ENCODE results near the gene LRRC23. TPM values are rescaled to one million over a fixed set of nuclear protein-coding genes. Genes with fewer than 3 reads are reported as not detected.

The LRRC23 gene
- total RNA-seq, 4 donors from 2014 or later, result 4.3 to 15.8 (median 8.5) TPM

DNA sequence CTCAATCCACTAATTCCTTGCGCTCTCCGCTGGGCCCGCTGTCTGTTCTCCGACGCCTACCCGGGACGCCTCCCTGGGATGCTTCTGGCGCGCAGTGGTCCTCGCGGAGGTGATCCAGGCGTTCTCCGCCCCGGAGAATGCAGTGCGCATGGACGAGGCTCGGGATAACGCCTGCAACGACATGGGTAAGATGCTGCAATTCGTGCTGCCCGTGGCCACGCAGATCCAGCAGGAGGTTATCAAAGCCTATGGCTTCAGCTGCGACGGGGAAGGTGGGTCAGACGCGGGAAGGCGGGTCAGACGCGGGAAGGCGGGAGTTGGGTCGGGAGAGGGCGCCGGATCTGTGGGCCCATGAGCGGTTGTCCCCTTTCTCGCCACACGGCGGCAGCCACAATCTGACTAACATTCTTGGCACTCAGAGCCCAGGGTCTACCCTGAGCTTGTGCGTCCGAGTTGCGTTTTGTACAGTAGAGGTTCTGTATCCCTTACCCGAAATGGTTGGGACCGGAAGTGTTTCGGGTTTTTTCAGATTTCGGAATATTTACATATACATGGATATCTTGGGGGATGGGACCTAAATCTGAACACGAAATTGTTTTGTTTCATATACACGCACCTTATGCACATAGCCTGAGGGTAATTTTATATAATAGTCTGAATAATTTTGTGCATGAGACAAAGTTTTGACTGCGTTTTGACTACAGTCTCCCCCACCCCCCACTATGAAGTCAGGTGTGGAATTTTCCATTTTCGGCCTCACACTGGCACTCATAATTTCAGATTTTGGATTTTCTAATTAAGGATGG is 40.0 kb downstream of the LRRC23 start:
- peak overlapping the region; percentile 69 for H3K4me3 ChIP-seq
- 2% methylated on average over 48 of the region's 48 CpGs for WGBS
- TF ChIP-seq, protein P1, sequence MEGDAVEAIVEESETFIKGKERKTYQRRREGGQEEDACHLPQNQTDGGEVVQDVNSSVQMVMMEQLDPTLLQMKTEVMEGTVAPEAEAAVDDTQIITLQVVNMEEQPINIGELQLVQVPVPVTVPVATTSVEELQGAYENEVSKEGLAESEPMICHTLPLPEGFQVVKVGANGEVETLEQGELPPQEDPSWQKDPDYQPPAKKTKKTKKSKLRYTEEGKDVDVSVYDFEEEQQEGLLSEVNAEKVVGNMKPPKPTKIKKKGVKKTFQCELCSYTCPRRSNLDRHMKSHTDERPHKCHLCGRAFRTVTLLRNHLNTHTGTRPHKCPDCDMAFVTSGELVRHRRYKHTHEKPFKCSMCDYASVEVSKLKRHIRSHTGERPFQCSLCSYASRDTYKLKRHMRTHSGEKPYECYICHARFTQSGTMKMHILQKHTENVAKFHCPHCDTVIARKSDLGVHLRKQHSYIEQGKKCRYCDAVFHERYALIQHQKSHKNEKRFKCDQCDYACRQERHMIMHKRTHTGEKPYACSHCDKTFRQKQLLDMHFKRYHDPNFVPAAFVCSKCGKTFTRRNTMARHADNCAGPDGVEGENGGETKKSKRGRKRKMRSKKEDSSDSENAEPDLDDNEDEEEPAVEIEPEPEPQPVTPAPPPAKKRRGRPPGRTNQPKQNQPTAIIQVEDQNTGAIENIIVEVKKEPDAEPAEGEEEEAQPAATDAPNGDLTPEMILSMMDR (IDR thresholded peaks at IDR 0.05), result peak; percentile 84 to 85
- TF ChIP-seq EP300 (IDR thresholded peaks at IDR 0.05) (no peak), POLR2AphosphoS5 (IDR thresholded peaks at IDR 0.05) (peak; percentile 36 to 84 (median 51)), POLR2A (IDR thresholded peaks at IDR 0.05) (peak; percentile 40 to 49)
- peak; percentile 97 for DNase-seq (ENCODE audit: low spot score in 2 of 2)
- peaks cover 34% of the 10 kb centered on the region for H3K4me1 ChIP-seq
- no peaks in the 10 kb centered on the region for H3K27me3 ChIP-seq
- peaks cover 13% of the 10 kb centered on the region for H3K36me3 ChIP-seq
- H3K9me3 ChIP-seq, result no peaks in the 10 kb centered on the region
- H3K27ac ChIP-seq, result peak overlapping the region; percentile 97

DNA sequence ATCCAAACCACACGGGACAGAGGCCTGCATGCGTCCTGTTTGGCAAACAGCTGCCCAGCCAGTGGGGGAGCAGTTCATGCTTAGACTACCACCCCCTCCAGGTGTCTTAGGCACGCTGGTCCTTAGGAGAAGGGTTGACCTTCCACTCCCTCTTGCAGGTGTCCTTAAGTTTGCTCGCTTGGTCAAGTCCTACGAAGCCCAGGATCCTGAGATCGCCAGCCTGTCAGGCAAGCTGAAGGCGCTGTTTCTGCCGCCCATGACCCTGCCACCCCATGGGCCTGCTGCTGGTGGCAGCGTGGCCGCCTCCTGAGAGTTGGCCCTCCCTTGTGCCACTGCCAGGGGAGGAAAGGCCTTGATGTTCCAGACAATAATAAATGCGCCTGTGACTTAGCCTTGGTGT is 41.0 kb downstream of the LRRC23 start:
- 74% methylated on average over 9 of the region's 11 CpGs for WGBS
- no peaks in the 10 kb centered on the region for H3K27me3 ChIP-seq
- TF ChIP-seq EP300 (IDR thresholded peaks at IDR 0.05), result no peak
- no peak for TF ChIP-seq POLR2AphosphoS5 (IDR thresholded peaks at IDR 0.05)
- TF ChIP-seq, protein P1 (IDR thresholded peaks at IDR 0.05), result no peak
- no peak for TF ChIP-seq POLR2A (IDR thresholded peaks at IDR 0.05)
- H3K4me1 ChIP-seq, result peaks cover 38% of the 10 kb centered on the region
- no peak for DNase-seq (ENCODE audit: low spot score in 2 of 2)
- peak overlapping the region; percentile 47 for H3K4me3 ChIP-seq
- no peaks in the 10 kb centered on the region for H3K9me3 ChIP-seq
- H3K36me3 ChIP-seq, result peaks cover 13% of the 10 kb centered on the region
- H3K27ac ChIP-seq, result peak overlapping the region; percentile 79

DNA sequence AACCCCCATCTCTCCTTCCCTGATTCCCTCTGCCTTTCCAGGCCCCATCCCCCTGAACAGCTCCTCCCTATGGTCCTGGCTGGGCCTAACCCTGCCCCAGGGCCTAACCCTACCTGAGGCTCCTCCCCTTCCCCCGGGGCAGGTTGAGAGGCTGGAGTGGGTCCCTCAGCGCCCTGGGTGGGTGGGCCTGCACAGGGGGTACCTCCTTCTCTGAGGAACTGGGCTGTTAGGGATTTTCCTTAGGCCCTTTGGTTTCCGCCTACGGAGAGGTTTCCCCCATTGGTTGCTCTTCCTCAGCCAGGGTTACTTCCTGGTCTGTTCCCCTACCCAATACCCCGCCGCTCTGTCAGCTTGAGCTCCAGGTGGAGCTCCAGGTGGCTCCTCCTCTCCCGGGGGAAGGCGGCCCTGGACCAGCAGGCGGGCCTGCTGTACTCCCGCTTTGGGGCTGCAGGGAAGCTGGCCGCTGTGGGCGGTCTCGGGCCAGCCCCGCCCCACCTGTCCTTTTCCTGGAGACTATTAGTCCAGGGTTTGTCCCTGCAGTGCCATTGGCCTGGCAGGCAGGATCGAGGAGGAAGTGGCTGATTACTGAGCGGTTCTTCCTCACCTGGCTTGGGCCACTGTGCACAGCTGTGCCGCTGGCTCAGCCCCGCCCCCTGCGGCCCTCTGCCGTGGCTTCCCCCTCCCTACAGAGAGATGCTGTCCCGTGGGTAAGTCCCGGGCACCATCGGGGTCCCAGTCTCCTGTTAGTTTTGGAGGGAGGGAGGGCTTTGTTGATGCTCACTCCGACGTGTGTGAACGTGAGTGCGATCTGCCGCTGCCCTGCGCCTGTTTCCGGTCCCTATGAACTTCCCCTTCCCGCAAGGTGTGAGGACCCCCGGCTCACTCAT is 41.7 kb downstream of the LRRC23 start:
- peak overlapping the region; percentile 79 for H3K27ac ChIP-seq
- WGBS, result 31% methylated on average over 19 of the region's 32 CpGs
- TF ChIP-seq POLR2A (IDR thresholded peaks at IDR 0.05), result no peak
- TF ChIP-seq POLR2AphosphoS5 (IDR thresholded peaks at IDR 0.05), result peak in 1 of 3 donors; percentile 74
- no peak for TF ChIP-seq EP300 (IDR thresholded peaks at IDR 0.05)
- DNase-seq (ENCODE audit: low spot score in 2 of 2), result peak in 1 of 2 donors; percentile 87
- H3K27me3 ChIP-seq, result no peaks in the 10 kb centered on the region
- peaks cover 9% of the 10 kb centered on the region for H3K36me3 ChIP-seq
- H3K4me3 ChIP-seq, result peak overlapping the region; percentile 47
- H3K9me3 ChIP-seq, result no peaks in the 10 kb centered on the region
- H3K4me1 ChIP-seq, result peaks cover 42% of the 10 kb centered on the region

DNA sequence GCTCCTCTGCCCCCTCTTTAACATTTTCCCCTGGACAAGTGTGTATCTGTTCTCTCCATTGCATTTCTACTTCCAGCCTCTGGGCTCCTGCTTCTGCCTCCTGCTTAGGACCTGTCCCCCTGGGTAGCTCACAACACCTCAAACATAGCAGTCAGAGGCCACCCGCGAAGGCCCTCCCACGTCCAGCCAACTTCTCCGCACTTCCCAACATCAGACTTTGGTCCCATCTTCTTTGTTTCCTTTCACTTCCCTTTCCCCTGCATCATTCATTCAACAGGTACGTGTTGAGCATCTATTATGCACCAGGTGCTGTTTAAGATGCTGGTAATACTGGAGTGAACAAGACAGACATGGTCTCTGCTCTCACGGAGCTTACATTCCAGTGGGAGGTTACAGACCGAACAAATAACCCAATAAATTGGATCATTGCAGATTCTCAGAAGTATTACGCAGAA is 42.3 kb downstream of the LRRC23 start:
- peaks cover 3% of the 10 kb centered on the region for H3K36me3 ChIP-seq
- H3K27ac ChIP-seq, result peak overlapping the region; percentile 79
- TF ChIP-seq POLR2A (IDR thresholded peaks at IDR 0.05) (no peak), EP300 (IDR thresholded peaks at IDR 0.05) (no peak)
- 45% methylated on average over 8 of the region's 8 CpGs for whole genome bisulfite sequencing
- peak overlapping the region; percentile 47 for H3K4me3 ChIP-seq
- DNase-seq (ENCODE audit: low spot score in 2 of 2), result no peak
- H3K27me3 ChIP-seq, result no peaks in the 10 kb centered on the region
- peaks cover 42% of the 10 kb centered on the region for H3K4me1 ChIP-seq
- no peaks in the 10 kb centered on the region for H3K9me3 ChIP-seq

DNA sequence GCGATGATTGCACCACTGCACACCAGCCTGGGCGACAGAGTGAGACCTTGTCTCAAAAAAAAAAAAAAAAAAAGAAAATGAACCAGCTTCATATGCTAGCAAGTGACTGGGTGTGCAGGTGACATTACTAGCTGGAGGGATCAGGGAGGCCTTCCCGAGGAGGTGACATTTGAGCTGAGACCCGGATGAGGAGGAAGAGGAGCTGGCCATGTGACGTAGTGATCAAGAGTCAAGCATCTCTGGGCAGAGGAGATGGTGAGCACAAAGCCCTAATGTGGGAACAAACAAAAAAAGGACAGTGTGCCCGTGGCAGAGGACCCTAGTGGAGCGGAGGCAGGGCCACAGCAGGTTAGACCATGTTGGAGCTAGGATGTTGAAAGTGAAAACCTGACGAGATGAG is 43.0 kb downstream of the LRRC23 start:
- Histone ChIP-seq H3K27ac (no peak overlapping the region), H3K36me3 (peaks cover 3% of the 10 kb centered on the region), H3K9me3 (no peaks in the 10 kb centered on the region), H3K4me3 (no peak overlapping the region), H3K27me3 (no peaks in the 10 kb centered on the region), H3K4me1 (peaks cover 41% of the 10 kb centered on the region)
- DNase-seq (ENCODE audit: low spot score in 2 of 2), result no peak
- TF ChIP-seq POLR2AphosphoS5 (IDR thresholded peaks at IDR 0.05), result no peak
- no peak for TF ChIP-seq EP300 (IDR thresholded peaks at IDR 0.05)
- TF ChIP-seq, protein P1 (IDR thresholded peaks at IDR 0.05), result no peak
- no peak for TF ChIP-seq POLR2A (IDR thresholded peaks at IDR 0.05)
- WGBS, result 84% methylated on average over 8 of the region's 8 CpGs

Measured in suprapubic skin (tissue), 4 donors.